22Rv1 (cell line): ENCODE measurements around the gene FASTK.

Experiments
- ZFX ChIP-seq: fragments of 450-650 bp; IDR thresholded peaks from 2 replicates; pipeline ENCODE4 v1.6.1; 2017; ENCODE audit warnings: antibody characterized with exemption, borderline replicate concordance
- TF ChIP-seq, protein P1 (sequence below): fragments of 450-650 bp; IDR thresholded peaks from 2 replicates; pipeline ENCODE4 v1.5.1; 2017; ENCODE audit warnings: mild to moderate bottlenecking

DNA sequence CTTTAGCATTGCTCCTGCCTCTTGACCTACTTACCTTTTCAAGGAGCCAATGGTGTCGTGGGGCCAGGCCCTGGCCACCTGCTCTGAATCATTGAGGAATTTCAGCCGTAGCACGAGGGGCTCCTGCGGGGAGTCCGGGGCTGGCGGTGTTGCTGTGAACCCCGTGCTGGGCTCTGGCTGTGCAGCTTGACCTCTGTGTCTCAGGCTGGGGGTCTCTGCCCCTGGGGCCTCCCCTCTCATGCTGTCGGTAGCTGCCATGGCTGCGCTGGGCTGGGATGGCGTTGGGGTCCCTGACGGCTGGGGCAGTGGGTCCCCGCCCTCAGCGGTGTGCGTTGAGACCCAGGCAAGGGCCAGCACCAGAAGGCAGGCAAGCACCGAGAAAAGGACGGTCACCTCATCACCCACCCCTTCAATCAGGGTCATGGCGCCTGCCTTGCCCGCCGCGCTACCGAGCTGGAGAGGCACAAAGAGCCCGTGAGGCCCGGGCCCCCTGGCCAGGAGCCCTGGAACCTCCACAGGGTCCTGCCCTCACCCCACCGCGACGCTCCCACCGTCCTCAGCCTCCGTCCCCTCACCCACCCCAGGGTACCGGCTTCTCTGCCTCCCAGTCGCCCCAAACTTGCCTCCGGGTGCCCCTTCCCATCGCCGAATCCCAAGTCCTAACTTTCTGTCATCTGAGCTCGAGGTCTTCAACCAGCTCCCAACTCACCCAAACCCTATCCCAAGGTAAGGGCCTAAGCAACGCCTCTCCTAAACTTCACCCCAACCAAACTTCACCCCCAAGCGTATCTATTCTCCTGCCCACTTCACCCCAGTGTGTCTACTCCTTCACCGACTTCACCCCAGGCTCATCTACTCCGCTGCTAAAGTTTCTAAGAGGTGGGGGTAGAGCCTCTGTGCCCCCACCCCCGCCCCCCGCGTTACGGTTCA is 1.8 kb upstream of the FASTK start:
- TF ChIP-seq, protein P1, sequence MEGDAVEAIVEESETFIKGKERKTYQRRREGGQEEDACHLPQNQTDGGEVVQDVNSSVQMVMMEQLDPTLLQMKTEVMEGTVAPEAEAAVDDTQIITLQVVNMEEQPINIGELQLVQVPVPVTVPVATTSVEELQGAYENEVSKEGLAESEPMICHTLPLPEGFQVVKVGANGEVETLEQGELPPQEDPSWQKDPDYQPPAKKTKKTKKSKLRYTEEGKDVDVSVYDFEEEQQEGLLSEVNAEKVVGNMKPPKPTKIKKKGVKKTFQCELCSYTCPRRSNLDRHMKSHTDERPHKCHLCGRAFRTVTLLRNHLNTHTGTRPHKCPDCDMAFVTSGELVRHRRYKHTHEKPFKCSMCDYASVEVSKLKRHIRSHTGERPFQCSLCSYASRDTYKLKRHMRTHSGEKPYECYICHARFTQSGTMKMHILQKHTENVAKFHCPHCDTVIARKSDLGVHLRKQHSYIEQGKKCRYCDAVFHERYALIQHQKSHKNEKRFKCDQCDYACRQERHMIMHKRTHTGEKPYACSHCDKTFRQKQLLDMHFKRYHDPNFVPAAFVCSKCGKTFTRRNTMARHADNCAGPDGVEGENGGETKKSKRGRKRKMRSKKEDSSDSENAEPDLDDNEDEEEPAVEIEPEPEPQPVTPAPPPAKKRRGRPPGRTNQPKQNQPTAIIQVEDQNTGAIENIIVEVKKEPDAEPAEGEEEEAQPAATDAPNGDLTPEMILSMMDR, result no peak
- TF ChIP-seq ZFX, result no peak
